ENCODE data around the gene LBX2. TPM values are rescaled to one million over a fixed set of nuclear protein-coding genes. Genes with fewer than 3 reads are reported as not detected.

LBX2 gene, protein sequence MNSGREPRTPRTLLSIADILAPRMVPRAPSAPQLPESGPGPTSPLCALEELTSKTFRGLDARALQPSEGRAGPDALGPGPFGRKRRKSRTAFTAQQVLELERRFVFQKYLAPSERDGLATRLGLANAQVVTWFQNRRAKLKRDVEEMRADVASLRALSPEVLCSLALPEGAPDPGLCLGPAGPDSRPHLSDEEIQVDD
- 4.3 and 4.6 TPM in 2 replicates for total RNA-seq (2013; cell fraction: nucleolus; rRNA removed)
- total RNA-seq (2014; rRNA removed) (0.98 and 4.0 TPM in 2 replicates), total RNA-seq (2014; rRNA removed; fragmentation: Illumina TruSeq; extraction: Trizol) (0.22 and 0.46 TPM in 2 replicates), total RNA-seq (2021) (0.88 and 1.2 TPM in 2 replicates), polyA plus RNA-seq (2011; rRNA removed) (0.13 and 0.15 TPM in 2 replicates), polyA plus RNA-seq (2014; fragmentation: Illumina TruSeq; extraction: Trizol) (0.32 and 0.89 TPM in 2 replicates), polyA plus RNA-seq (2014; fragmentation: Nextera tagmentation; extraction: Ambion mirVana) (under 1 TPM; 0.08 to 0.09 TPM), polyA plus RNA-seq (2014; rRNA removed) (1.3 and 1.4 TPM in 2 replicates), polyA plus RNA-seq (2016; fragmentation: Nextera tagmentation; extraction: Ambion mirVana) (under 1 TPM; 0.20 to 0.88 TPM), polyA minus RNA-seq (2011; rRNA and poly(A)+ RNA removed) (0.46 TPM in 1 of 2 replicates, not detected in the other), Bru-seq, nascent RNA (percentile 42 among the genes with signal in this experiment), BruChase-seq, experiment 1, labeled RNA remaining after a 6-hour chase (percentile 25 among the genes with signal in this experiment), BruChase-seq, experiment 2, labeled RNA remaining after a 2-hour chase (percentile 37 among the genes with signal in this experiment)
- not detected for polyA plus RNA-seq (2011; ENCODE audit: low read depth)
- polyA plus RNA-seq (2011; cell fraction: cytosol; rRNA removed) = 0.15 and 0.30 TPM in 2 replicates
- polyA plus RNA-seq (2011; cell fraction: nucleus; rRNA removed) = 0.57 and 1.2 TPM in 2 replicates
- polyA plus RNA-seq (2012) = 0.49 and 0.74 TPM in 2 replicates
- polyA minus RNA-seq (2011; cell fraction: cytosol; rRNA and poly(A)+ RNA removed) = not detected in 2 replicates
- 1.5 and 1.8 TPM in 2 replicates for polyA minus RNA-seq (2011; cell fraction: nucleus; rRNA and poly(A)+ RNA removed)
- long read RNA-seq, experiment 1 = 0 reads
- long read RNA-seq, experiment 2, partial matches to known transcripts = 0 of 1 reads
- long read RNA-seq, experiment 2, other reads (novel, unspliced or antisense) = 0 of 1 reads

DNA sequence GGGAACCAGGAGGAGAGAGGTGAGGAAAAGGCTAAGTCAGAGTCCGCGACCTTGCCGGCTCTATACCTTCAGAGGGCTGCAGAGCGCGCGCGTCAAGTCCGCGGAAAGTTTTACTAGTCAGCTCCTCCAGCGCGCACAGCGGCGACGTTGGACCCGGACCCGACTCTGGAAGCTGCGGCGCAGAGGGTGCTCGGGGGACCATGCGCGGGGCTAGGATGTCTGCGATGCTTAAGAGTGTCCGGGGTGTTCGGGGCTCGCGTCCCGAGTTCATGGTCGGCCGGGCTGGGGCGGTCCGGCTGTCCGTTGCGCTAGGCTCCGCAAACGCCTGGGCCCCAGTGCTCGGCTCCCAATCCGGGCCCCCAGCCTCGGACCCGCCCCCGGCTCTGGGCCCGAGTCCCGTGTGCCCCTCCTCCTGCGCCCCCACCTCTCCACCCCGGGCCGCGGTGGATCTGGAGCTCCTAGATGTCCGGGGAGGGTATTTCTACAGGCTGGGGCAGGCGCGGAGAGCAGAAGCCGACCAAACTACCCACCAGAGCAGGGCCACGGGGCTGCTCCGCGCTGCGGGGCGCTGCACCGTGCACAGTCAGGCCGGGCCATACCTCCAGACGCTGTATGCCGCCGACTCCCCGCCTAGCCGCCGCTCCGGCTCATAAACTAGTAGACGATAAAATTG is at the start of gene LBX2:
Gene LBX2, minus strand, starts transcription at position 337 of the 673 bp plus-strand sequence. Its CDS starts 66 bp downstream, at position 271.
- DNase-seq (ENCODE audit: low read depth, low spot score) (no peak), ATAC-seq (no peak), FAIRE-seq (no peak)
- ChIA-PET SMC1A (ENCODE audit: uncharacterized antibody, unreplicated experiment) (interaction anchor here (1.3 to 7.0 kb wide), 2 partner anchors 58 to 87 kb away, joined by 3 to 71 read pairs; no protein-coding TSS in a partner anchor), CTCF (interaction anchor here (0.6 to 13.9 kb wide), 2 partner anchors 77 to 87 kb away, joined by 4 to 231 read pairs; no protein-coding TSS in a partner anchor), POLR2A (no interaction called here), RAD21 (ENCODE audit: unreplicated experiment) (interaction anchor here (1.7 to 2.6 kb wide), 2 partner anchors 45 to 89 kb away, joined by 4 to 10 read pairs; partner anchors contain the start of gene INO80B)
- in situ Hi-C loops (cut with MboI) (no loop called here), intact Hi-C loops (cut with micrococcal nuclease; ENCODE audit: unreplicated experiment) (no loop called here)
- no peaks in the 10 kb centered on the region for H3K36me3 ChIP-seq (ENCODE audit: control insufficient read depth in 2 of 2, insufficient read depth in 2 of 2, low read length in 1 of 2)
- H3K4me1 ChIP-seq (ENCODE audit: control insufficient read depth, insufficient read depth, low read length) = peaks cover 15% of the 10 kb centered on the region
- H3K4me3 ChIP-seq = peak within 1 kb of the TSS; percentile 57; the same call in 1 of the 2 replicates
- BruUV-seq (replicated peaks) = no TSS peak
- peaks cover 15 to 25% of the 10 kb centered on the region in 2 experiments; a peak in 3 of 4 replicates for H3K27me3 ChIP-seq (replicated peaks in 1 of 2; ENCODE audit: control insufficient read depth in 2 of 2, insufficient read depth in 2 of 2, low read length in 1 of 2)
- peak within 1 kb of the TSS; percentile 46 for H3K4me2 ChIP-seq (ENCODE audit: control insufficient read depth, insufficient read depth)
- H3K79me2 ChIP-seq (ENCODE audit: control insufficient read depth, insufficient read depth, low read length) = no peaks in the 10 kb centered on the region
- no peak within 1 kb of the TSS for H2AFZ ChIP-seq (ENCODE audit: control insufficient read depth, low read depth, low read length)
- H4K20me1 ChIP-seq (ENCODE audit: control insufficient read depth, insufficient read depth) = no peaks in the 10 kb centered on the region
- no peak within 1 kb of the TSS for H3K27ac ChIP-seq (ENCODE audit: control insufficient read depth, insufficient read depth)
- 44% methylated on average over 52 of the region's 65 CpGs for WGBS (ENCODE audit: insufficient coverage, insufficient replicate concordance, low lambda C conversion rate, missing lambda C conversion rate)
- TF ChIP-seq HDAC6 (IDR thresholded peaks at IDR 0.05; ENCODE audit: unreplicated experiment) (peak; percentile 55), POLR2A (IDR thresholded peaks at IDR 0.05; ENCODE audit: low read depth, low read length) (0 out of 2 replicates have a peak, but pooled peaks have one; percentile 8), ZZZ3 (IDR thresholded peaks at IDR 0.05; ENCODE audit: control insufficient read depth, insufficient read length, low read depth) (no peak)
- no peak within 1 kb of the TSS for H3K9ac ChIP-seq (ENCODE audit: control insufficient read depth, insufficient read depth, low read length)
- no peaks in the 10 kb centered on the region for H3K9me3 ChIP-seq (replicated peaks; ENCODE audit: control insufficient read depth, insufficient read depth, low read length)
